HUDEP-2 (cell line): ENCODE measurements around the gene INTS11.

Experiments used
- DNase-seq, 76 experiments: peaks; one replicate each; lab custom pipeline; 2025; ENCODE audit not compliant: unreplicated experiment in 76 of 76; lab: John Stamatoyannopoulos, UW

INTS11 gene

DNA sequence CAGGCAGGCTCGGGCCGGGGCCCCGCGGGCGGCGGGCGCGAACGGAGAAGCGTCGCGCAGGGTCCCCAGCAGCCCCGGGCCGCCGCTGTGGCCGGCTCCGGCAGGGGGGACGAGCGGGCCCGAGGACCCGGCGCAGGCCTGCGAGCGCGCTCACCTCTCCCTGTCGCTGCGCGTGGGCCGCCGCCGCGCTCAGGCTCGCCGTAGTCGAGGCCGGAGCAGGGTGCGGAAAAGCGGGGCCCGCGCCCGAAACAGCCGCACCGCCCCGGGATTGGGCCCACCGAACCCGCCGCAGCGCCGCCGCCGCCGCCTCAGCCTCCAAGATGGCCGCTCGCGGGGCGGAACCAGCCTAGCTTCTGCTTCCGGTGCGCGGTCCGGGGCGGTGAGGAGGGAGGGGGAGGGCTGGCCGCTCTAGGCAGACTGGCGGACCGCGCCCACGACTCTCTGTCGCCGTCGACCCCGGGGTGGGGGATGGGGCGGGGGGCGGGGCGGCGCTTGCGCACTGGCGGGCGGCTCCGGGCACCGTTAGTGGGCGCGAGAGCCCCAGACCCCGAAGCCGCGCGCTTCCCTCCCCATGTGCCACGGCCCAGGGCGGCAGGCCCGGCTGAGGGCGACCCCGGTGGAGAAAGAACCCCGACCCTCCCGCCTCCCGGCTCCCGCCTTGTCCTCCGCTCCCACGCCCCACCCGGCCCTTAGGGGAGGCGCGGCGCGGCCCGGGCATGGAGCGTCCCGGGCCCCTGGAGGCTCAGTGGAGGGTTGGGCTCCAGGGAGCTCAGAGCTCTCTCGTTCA is 50.8 kb downstream of the INTS11 start, which contains the start of gene UBE2J2:
Gene UBE2J2, minus strand, starts transcription at position 343 of the 787 bp plus-strand sequence. CDS start 5,862 bp downstream, outside the sequence.
- peak in 74 of 76 experiments; percentile 31 to 93 (median 84) for DNase-seq

DNA sequence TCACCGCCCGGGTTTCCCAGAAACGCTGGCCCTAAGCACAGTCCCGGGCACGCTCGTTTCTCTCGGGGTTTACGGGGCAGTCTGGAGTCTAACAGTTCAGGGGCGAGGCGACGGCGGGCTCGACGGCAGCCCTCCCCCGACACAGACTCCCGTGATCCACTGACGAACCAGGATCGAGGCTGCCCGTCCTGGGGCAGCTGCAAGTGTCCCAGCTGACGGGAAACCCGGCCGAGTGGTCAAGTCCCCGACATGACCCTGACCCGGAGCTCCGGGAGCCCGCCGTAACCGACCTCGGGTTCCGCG is 51.3 kb downstream of the INTS11 start:
- DNase-seq = peak in 1 of 76 experiments; percentile 39

DNA sequence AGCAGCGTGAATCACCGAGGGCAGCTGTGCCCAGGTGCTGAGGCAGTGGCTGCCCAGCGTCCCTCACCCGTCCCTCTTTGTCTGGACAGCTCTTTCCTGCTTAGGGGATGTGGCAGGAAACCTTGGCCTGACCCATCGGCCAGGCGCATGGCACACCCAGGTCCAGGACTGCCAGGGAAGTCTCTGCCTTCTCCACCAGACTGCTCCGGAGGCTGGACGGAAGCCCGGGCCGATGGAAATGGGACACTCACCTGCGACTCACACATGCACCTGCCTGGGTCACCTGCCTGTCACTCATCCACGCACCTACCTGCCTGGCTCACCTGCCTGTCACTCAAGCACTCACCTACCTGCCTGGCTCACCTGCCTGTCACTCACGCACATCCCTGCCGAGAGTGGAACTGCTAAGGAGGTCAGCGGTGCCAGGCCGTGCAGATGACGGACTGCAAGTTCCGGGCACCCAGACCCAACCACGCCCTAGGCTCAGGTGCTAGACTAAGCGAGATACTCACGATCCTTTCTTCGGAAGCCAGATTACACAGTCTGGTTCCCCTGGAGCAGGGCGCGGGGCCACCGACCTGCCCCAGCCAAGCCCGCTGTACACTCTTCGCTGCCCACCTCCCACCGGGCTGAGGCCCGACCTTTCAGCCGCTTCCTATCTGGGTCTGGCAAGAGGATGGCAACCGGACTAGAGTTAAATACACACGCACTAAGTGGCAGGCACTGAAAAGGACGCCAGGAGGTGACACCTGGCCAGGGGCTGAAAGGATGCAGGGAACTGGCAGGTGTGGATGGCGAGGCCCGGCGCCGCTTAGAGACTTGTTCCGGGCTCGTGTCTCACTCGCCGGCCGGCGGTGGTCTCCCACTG is 51.9 kb downstream of the INTS11 start:
- peak in 5 of 76 experiments; percentile 13 to 38 (median 24) for DNase-seq

DNA sequence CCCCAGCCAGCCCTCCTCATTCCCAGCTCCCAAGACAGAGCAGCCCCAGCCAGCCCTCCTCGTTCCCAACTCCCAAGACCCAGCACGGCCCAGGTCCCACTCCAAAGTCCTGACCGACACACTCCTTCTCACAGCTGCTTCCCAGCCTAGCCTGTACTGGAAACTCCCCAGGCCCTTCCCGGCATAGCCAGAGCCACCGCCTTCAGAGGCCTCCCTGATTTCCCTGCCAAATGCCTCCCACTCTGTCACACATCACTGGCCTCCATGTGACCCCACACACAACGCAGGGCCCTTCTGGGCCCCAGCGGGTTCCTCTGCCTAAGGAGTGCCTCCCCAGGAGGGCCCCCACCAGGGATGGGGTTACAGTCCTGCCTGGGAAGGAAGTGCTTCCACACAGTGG is 53.6 kb downstream of the INTS11 start:
- DNase-seq = no peak

DNA sequence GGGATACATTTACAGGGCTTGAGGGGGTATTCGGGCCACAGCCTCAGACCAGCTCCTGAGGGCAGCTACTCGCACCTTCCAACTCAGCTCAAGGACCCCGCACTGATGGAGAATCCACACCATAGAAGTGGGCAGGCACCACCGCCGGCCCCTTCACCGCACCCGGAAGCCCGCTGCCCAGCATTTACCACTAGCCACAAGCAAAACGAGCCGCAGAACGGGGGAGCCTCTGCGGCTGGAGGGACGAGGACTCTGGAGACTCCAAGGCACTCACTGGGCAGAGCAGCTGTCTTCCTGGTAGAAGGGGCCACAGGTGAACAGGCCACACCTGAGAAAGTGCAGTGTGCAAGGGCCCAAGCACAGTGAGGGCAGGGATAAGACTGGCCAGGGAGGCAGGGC is 56.2 kb downstream of the INTS11 start:
- no peak for DNase-seq

DNA sequence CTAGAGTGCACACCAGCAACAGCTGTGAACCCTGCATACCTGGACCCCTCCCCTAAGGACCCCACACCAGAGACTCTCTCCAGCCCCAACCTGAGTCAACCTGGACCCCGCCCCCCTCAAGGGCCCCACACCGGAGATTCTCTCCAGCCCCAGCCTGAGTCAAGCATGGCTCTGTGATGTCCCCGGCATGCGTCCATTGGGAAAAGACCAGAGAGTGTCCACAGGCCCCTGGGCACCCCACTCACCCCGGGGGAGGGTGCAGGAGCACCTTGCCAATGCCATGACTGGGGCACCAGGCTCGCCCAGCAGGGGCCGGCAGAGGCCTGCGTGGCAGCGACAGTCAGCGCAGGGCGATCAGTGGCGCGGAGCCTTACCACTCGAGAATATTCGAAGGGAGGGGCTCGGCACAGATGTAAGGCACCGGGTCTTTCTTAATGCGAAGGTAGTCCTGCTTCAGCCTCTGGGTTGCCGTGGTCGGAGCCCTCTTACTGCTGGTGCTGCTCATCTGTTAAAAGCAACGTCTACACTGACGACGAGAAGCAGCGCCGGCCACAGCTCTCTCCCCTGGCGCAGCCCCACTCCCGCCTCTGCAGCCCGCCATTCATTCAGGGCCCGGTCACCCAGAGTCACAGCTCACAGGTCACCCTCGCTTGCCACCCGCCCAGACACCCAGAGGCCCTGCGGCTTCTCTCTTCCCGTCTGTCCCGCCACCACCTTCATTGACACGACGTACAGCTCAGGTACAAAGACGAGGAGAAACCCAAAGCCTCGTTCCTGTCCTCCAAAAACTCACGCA is 56.8 kb downstream of the INTS11 start:
- no peak for DNase-seq

DNA sequence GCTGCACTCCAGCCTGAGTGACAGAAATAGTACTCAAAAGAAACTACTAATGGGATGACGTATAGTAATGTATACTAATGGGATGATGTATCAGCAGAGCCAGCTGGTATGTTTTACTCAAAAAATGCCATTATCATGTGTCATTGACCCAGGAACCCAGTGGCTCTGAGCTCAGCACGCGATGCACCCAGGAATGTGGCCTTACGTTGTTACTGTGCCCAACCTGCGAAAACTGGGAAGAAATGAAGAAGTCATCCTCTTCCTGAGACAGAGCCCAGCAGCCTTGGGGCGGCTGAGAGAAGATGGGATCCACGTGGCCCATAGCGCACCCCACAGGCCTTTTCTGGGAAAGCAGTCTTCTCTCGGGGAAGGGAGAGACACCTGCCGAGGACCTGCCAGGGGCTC is 59.6 kb downstream of the INTS11 start:
- peak in 15 of 76 experiments; percentile 5 to 34 (median 13) for DNase-seq

DNA sequence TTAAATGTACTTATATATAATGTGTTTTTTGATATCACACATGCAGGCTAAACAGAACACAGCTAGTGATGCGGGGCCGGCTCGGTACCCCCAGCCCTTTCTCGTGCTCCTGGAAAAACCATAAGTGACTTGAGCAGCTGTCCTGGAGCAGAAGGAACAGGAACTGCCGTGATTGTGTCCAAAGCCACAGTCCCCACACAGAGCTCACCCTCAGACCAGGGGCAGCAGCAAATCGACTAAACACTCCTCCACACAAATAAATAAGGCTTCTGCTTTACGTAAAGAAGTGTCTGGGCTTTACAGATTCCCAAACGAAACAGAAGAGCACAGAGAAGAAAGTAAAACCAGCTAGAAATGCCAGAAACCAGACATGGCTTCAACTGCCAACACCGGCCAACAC is 60.4 kb downstream of the INTS11 start:
- no peak for DNase-seq

DNA sequence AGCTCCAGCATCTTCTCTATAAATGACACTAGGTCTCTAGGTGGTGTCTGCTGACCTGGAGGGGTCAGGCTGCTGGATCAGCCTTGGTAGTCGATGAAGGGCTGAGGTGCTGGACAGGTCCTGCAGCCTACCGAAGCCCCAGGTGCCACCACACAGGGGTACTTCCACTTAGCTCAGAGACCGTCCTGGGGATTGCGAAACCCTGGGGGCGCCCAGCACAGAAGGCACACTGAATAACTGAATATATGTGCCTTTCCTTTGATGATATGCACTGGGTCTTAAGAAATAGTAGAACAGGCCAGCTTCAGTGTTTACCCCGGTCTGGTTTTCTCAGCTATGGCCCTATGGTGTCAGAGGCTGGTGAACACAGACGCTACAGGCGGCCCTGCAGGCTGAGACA is 61.7 kb downstream of the INTS11 start:
- no peak for DNase-seq

DNA sequence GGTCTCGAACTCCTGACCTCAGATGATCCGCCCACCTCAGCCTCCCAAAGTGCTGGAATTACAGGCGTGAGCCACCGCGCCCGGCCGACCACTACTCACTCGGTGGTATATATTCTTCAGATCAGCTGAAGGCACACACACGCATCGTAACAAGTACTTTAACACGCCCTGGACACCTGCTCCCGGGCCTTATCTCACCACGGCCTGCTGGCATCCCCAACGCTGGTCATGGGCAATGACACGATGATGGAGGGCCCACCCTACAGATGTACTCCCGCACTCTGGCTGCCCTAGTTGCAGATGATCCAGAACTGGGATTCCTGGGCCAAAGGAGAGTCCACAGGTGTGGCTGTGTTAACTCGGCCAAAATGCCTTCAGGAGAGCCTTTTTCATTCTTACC is 62.4 kb downstream of the INTS11 start:
- peak in 62 of 76 experiments; percentile 6 to 69 (median 44) for DNase-seq
